Measurements from ENCODE around the gene KCND2. TPM values are rescaled to one million over a fixed set of nuclear protein-coding genes. Genes with fewer than 3 reads are reported as not detected.

The KCND2 gene
- total RNA-seq, 1 donor from 2014 or later = 3.7 TPM

- Mint-ChIP-seq H3K9me3 (peaks cover 7% of the 10 kb centered on the region), H3K27ac (no peak overlapping the region), H3K27me3 (ENCODE audit: low read depth) (no peaks in the 10 kb centered on the region), H3K4me3 (no peak overlapping the region), H3K4me1 (peaks cover 15% of the 10 kb centered on the region), H3K36me3 (no peaks in the 10 kb centered on the region)
- no peak for TF ChIP-seq CTCF (IDR thresholded peaks at IDR 0.05; ENCODE audit: unreplicated experiment)
- DNase-seq (ENCODE audit: low spot score in 2 of 2, unreplicated experiment in 2 of 2) = no peak
Observed at GRCh38 chr7:120733143-120733542, 460.2 kb downstream of the KCND2 start.

GRCh38 chr7:120733835-120734234 is 460.9 kb downstream of the KCND2 start:
- Mint-ChIP-seq H3K27me3 (ENCODE audit: low read depth) (no peaks in the 10 kb centered on the region), H3K27ac (no peak overlapping the region), H3K9me3 (peaks cover 7% of the 10 kb centered on the region), H3K36me3 (no peaks in the 10 kb centered on the region), H3K4me1 (peaks cover 17% of the 10 kb centered on the region), H3K4me3 (no peak overlapping the region)
- no peak for TF ChIP-seq CTCF (IDR thresholded peaks at IDR 0.05; ENCODE audit: unreplicated experiment)
- no peak for DNase-seq (ENCODE audit: low spot score in 2 of 2, unreplicated experiment in 2 of 2)

GRCh38 chr7:120735791-120736190 is 462.8 kb downstream of the KCND2 start:
- TF ChIP-seq CTCF (IDR thresholded peaks at IDR 0.05; ENCODE audit: unreplicated experiment) = no peak
- no peaks in the 10 kb centered on the region for H3K27me3 Mint-ChIP-seq (ENCODE audit: low read depth)
- peaks cover 7% of the 10 kb centered on the region for H3K9me3 Mint-ChIP-seq
- DNase-seq (ENCODE audit: low spot score in 2 of 2, unreplicated experiment in 2 of 2) = no peak
- H3K4me1 Mint-ChIP-seq = peaks cover 14% of the 10 kb centered on the region
- H3K27ac Mint-ChIP-seq = no peak overlapping the region
- no peaks in the 10 kb centered on the region for H3K36me3 Mint-ChIP-seq
- H3K4me3 Mint-ChIP-seq = no peak overlapping the region

- peaks cover 14% of the 10 kb centered on the region for H3K4me1 Mint-ChIP-seq
Observed at GRCh38 chr7:120738816-120739215, 465.8 kb downstream of the KCND2 start.

GRCh38 chr7:120740348-120740747 is 467.4 kb downstream of the KCND2 start:
- H3K36me3 Mint-ChIP-seq = no peaks in the 10 kb centered on the region
- no peak for TF ChIP-seq CTCF (IDR thresholded peaks at IDR 0.05; ENCODE audit: unreplicated experiment)
- no peak for DNase-seq (ENCODE audit: low spot score in 2 of 2, unreplicated experiment in 2 of 2)
- H3K27me3 Mint-ChIP-seq (ENCODE audit: low read depth) = no peaks in the 10 kb centered on the region
- peaks cover 4% of the 10 kb centered on the region for H3K4me1 Mint-ChIP-seq
- H3K9me3 Mint-ChIP-seq = no peaks in the 10 kb centered on the region
- no peak overlapping the region for H3K27ac Mint-ChIP-seq
- H3K4me3 Mint-ChIP-seq = no peak overlapping the region

More at GRCh38 chr7:120738816-120739215, 465.8 kb downstream of the KCND2 start:
- Mint-ChIP-seq H3K9me3 (no peaks in the 10 kb centered on the region), H3K27ac (no peak overlapping the region), H3K4me3 (no peak overlapping the region), H3K27me3 (ENCODE audit: low read depth) (no peaks in the 10 kb centered on the region), H3K36me3 (no peaks in the 10 kb centered on the region)
- TF ChIP-seq CTCF (IDR thresholded peaks at IDR 0.05; ENCODE audit: unreplicated experiment) = no peak
- DNase-seq (ENCODE audit: low spot score in 2 of 2, unreplicated experiment in 2 of 2) = no peak
